AG10803 (cell line): ENCODE data around the gene BRD3OS.

Source experiments
- DNase-seq: peaks from one replicate; pipeline ENCODE4 v3.0.0; 2010; ENCODE audit warnings: low read depth
- H3K4me3 ChIP-seq: 2 replicates; pipeline ENCODE4 v1.5.1; 2011; ENCODE audit warnings: mild to moderate bottlenecking, low read length, control low read depth
- CTCF ChIP-seq: conservative IDR thresholded peaks from 2 replicates; pipeline ENCODE4 v1.5.1; 2011; ENCODE audit warnings: mild to moderate bottlenecking, low read length, control low read depth, inconsistent platforms

Gene BRD3OS

GRCh38 chr9:133990366-133991213 lies 34.7 kb upstream of the BRD3OS start:
- peak; percentile 71 for DNase-seq
- no peak for TF ChIP-seq CTCF
- H3K4me3 ChIP-seq, result peak overlapping the region; percentile 73

- H3K4me3 ChIP-seq, result peak overlapping the region; percentile 73
- TF ChIP-seq CTCF, result no peak
- DNase-seq, result no peak
Measured at GRCh38 chr9:133991214-133991921, 33.9 kb upstream of the BRD3OS start.

GRCh38 chr9:133991964-133992779 lies 33.1 kb upstream of the BRD3OS start, which contains the start of gene VAV2:
TSS of gene VAV2 (minus strand) at chr9:133992324. CDS start at chr9:133992278, 46 bp downstream.
- TF ChIP-seq CTCF, result no peak
- peak; percentile 63 for DNase-seq
- H3K4me3 ChIP-seq, result peak within 1 kb of the TSS; percentile 87

- peak overlapping the region; percentile 87 for H3K4me3 ChIP-seq
- peak; percentile 47 for TF ChIP-seq CTCF
- DNase-seq, result peak; percentile 93
Measured at GRCh38 chr9:133992780-133993634, 32.3 kb upstream of the BRD3OS start.

- H3K4me3 ChIP-seq, result peak overlapping the region; percentile 87
- no peak for TF ChIP-seq CTCF
Measured at GRCh38 chr9:133993635-133994253, 31.5 kb upstream of the BRD3OS start.

More at GRCh38 chr9:133993635-133994253, 31.5 kb upstream of the BRD3OS start:
- no peak for DNase-seq
